Measurements from ENCODE around the gene TMEM59L. TPM values are rescaled to one million over a fixed set of nuclear protein-coding genes. Genes with fewer than 3 reads are reported as not detected.
A peak's percentile ranks its signal among the peaks of the same experiment; 100 is the strongest.

Gene TMEM59L
- total and polyA plus RNA-seq, 10 of the 15 experiments (the other 5 are each of a cell fraction or from before 2014, with no cell fraction given) = 0.06 TPM; not detected in 9

- TF ChIP-seq RELB (IDR thresholded peaks at IDR 0.05; ENCODE audit: low read depth) = peak; percentile 46; the same call in 1 of the 2 replicates
- peak; percentile 85 for TF ChIP-seq DPF2 (IDR thresholded peaks at IDR 0.05)
- peak; percentile 67 for TF ChIP-seq HDGF (IDR thresholded peaks at IDR 0.05)
- peak; percentile 47 for TF ChIP-seq RB1 (IDR thresholded peaks at IDR 0.05; ENCODE audit: borderline replicate concordance)
- TF ChIP-seq FOXM1 (IDR thresholded peaks at IDR 0.05; ENCODE audit: low read depth, low read length) = no peak
- peak; percentile 43 for TF ChIP-seq MEF2B (IDR thresholded peaks at IDR 0.05; ENCODE audit: partially characterized antibody, poor library complexity, severe bottlenecking)
- peak; percentile 59; the same call in 2 of the 3 replicates for TF ChIP-seq POU2F2 (IDR thresholded peaks at IDR 0.05; ENCODE audit: borderline replicate concordance, low read depth, low read length)
- no peak for TF ChIP-seq ATF3 (IDR thresholded peaks at IDR 0.05; ENCODE audit: borderline replicate concordance, extremely low read depth, low read depth, low read length)
- TF ChIP-seq HDAC6 (IDR thresholded peaks at IDR 0.05; ENCODE audit: unreplicated experiment) = peak; percentile 40
- 0 out of 4 replicates have a peak, but pooled peaks of 1 of the 2 experiments have one; percentile 3 for TF ChIP-seq EP300 (IDR thresholded peaks at IDR 0.05; ENCODE audit: borderline replicate concordance in 1 of 2, control insufficient read depth in 1 of 2, low read depth in 2 of 2, low read length in 2 of 2)
- TF ChIP-seq PRDM15 (CRISPR knock-in tag; IDR thresholded peaks at IDR 0.05) = no peak
- no peak for TF ChIP-seq ESRRA (IDR thresholded peaks at IDR 0.05; ENCODE audit: low read length)
- no peak for TF ChIP-seq MAX (IDR thresholded peaks at IDR 0.05; ENCODE audit: low read depth, low read length)
- no peak for TF ChIP-seq SRF (IDR thresholded peaks at IDR 0.05; ENCODE audit: low read depth in 2 of 2, low read length in 2 of 2)
- no peak for TF ChIP-seq USF1 (IDR thresholded peaks at IDR 0.05; ENCODE audit: borderline replicate concordance, extremely low read length, insufficient read depth, low read depth, low read length)
- 0 out of 2 replicates have a peak, but pooled peaks have one; percentile 3 for TF ChIP-seq E2F4 (IDR thresholded peaks at IDR 0.05; ENCODE audit: low read depth, low read length)
- TF ChIP-seq SMARCA5 (IDR thresholded peaks at IDR 0.05) = peak; percentile 100
- TF ChIP-seq BACH1 (IDR thresholded peaks at IDR 0.05; ENCODE audit: borderline replicate concordance) = peak; percentile 68
- TF ChIP-seq HCFC1 (IDR thresholded peaks at IDR 0.05; ENCODE audit: low read length) = peak; percentile 54; the same call in 1 of the 2 replicates
- TF ChIP-seq CEBPB (IDR thresholded peaks at IDR 0.05; ENCODE audit: borderline replicate concordance in 1 of 2, low read depth in 2 of 2, low read length in 2 of 2) = peak in 1 of 2 experiments; percentile 34; a peak in 1 of 4 replicates
Observed at GRCh38 chr19:18588611-18589379, 23.9 kb upstream of the TMEM59L start, which contains the start of gene REX1BD (continued).
